ENCODE measurements around the gene METTL26.

METTL26 gene

DNA sequence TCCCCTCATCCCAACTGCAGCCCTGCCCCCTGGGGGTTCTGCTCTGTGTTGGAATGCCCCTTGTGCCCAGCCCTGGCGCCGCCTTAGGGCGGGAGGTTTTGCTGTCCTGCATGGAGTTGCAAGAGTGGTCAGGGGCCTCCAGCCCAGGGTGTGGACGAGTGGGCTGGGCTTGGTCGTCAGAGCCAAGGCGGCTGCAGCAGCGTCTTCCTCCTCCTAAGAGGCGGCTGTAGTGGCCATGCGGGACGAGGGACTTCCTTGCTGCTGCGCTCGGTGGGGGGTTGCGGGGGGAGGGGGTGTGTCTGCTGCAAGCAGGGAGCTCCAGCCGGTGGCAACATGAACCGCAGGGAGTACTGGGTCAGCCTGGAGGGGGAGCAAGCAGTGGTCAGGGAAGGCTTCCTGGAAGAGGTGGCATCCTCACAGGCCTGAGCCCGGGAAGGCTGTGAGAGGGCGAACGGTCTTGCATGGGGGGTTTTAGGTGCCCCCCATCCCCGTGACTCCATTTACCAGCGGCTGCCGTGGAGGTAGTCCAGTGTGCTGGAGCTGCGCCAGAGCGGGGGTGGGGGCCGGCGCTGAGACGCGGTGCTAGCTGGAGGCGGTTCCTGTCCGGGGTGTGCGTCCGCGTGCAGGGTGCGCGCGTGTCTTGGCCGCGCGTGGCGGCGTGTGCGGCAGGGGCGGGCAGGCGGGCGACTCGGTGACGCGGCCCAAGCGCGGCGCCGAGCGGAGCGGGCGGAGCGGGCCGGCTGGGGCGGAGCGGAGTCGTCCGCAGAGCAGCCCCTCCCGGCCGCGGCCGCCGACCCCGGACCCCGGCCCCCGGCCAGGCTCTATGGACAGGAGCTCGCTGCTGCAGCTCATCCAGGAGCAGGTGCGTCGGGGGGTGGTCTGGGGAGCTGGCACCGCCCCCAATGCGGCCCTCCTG is 39.1 kb upstream of the METTL26 start, which contains the start of gene RHBDL1:
Gene RHBDL1, plus strand, starts transcription at position 704 of the 916 bp plus-strand sequence. Its CDS starts 120 bp downstream, at position 824.
- DNase-seq: no peak

GRCh38 chr16:674214-674881 is 38.2 kb upstream of the METTL26 start:
- DNase-seq: no peak

DNA sequence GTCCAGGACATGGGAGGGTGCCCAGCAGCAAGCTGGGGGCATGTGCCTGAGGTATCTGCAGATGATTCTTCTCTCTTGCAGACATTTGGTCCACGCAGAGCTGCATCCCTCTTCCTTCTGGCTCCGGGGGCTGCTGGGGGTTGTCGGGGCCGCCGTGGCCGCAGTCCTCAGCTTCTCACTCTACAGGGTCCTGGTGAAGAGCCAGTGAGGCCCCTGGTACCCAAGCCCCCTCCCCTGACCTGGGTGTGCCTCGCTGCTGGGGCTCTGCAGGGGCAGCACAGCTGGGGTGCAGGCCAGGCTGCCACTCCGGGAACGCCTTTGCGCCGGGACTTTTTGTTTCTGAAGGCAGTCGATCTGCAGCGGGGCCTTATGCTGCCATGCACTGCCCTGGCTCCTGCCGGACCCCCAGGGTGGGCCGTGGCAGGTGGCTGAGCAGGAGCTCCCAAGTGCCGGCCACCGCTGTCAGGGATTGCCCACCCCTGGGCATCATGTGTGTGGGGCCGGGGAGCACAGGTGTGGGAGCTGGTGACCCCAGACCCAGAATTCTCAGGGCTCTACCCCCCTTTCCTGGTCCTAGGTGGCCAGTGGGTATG is 37.4 kb upstream of the METTL26 start:
- DNase-seq: no peak

DNA sequence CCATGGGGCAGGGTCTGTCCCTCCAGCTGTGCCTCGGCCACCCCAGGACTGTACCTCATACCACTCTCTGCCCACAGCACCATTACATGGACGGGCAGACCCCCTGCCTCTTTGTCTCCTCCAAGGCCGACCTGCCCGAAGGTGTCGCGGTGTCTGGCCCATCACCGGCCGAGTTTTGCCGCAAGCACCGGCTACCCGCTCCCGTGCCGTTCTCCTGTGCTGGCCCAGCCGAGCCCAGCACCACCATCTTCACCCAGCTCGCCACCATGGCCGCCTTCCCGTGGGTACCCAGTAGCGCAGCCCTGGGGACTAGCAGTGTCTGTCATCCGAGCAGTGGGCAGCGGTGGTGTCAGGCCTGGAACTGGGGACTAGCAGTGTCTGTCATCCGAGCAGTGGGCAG is 36.7 kb upstream of the METTL26 start:
- DNase-seq: no peak

DNA sequence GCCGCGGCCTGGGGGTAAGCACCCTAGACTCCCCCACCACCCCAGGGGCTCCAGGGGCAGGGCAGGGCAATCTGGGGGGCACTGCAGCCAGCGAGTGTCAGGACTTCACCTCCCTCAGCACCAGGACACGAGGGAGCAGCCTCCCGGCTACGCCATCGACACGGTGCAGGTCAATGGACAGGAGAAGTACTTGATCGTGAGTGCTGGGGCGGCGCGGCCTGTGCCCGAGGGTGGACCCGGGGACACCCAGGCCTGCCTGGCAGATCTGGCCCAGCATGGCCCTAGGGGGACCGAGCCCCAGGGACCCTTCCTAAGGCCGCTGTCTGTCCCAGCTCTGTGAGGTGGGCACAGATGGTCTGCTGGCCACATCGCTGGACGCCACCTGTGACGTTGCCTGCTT is 36.3 kb upstream of the METTL26 start:
- DNase-seq: no peak

GRCh38 chr16:671353-672131 is 35.4 kb upstream of the METTL26 start:
- DNase-seq: no peak

GRCh38 chr16:670485-671352 is 34.6 kb upstream of the METTL26 start:
- DNase-seq: no peak

- DNase-seq: no peak
These were observed 33.6 kb upstream of the METTL26 start for GRCh38 chr16:669666-670065.

- no peak for DNase-seq
These were observed 32.5 kb upstream of the METTL26 start for GRCh38 chr16:668519-669171.

DNA sequence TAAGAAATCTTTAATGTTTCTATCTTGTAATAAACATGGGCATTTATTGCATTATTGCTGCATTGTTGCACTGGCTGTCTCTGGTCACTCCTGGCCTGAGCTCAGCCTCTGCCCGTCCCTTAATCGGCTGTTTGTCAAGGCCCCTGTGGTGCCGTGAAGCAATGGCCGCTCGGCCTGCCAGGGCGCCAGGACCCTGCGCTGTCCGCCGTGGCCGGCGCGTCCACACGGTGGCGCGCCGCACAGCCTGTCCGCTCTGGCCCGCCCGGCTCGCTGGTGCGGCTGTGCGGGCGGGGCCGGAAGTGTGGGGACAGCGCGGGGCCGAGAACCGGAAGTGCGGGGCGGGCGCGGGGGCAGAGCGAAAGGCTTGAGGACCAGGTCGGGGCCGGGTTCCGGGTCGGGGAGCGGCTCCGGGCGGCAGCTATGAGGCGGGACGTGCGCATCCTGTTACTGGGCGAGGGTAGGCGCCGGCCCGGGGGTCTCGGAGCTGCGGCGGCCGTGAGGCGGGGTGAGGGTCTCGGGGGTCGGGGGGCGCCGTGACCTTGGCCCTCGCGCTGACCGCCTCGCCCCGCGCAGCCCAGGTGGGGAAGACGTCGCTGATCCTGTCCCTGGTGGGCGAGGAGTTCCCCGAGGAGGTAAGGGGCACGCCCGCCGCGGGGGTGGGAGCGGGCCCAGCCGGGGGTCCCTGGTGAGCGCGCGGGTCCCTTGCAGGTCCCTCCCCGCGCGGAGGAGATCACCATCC is 31.8 kb upstream of the METTL26 start, which contains the start of gene RHOT2:
Gene RHOT2, plus strand, starts transcription at position 353 of the 739 bp plus-strand sequence. Its CDS starts 68 bp downstream, at position 421.
- DNase-seq: peak; percentile 85

GRCh38 chr16:667113-667779 is 31.1 kb upstream of the METTL26 start:
- no peak for DNase-seq

GRCh38 chr16:666572-666971 is 30.5 kb upstream of the METTL26 start:
- no peak for DNase-seq

DNA sequence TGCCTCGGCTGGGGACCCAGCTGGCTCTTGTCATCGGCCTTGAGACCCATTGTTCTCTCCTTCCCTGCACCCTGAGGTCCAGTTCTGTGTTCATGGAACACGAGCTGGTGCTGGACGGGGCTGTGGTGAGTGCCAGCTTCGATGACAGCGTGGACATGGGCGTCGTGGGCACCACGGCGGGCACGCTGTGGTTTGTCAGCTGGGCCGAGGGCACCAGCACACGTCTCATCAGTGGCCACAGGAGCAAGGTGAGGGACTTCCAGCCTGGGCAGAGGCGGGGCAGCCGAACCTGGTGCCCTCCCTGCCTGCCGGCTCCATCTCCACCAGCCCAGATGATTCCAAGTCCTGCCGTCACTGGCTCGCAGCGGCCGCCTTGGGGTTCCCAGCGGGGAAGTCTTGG is 26.5 kb upstream of the METTL26 start:
- no peak for DNase-seq

- no peak for DNase-seq
These were observed 26.0 kb upstream of the METTL26 start for GRCh38 chr16:662095-662494.

DNA sequence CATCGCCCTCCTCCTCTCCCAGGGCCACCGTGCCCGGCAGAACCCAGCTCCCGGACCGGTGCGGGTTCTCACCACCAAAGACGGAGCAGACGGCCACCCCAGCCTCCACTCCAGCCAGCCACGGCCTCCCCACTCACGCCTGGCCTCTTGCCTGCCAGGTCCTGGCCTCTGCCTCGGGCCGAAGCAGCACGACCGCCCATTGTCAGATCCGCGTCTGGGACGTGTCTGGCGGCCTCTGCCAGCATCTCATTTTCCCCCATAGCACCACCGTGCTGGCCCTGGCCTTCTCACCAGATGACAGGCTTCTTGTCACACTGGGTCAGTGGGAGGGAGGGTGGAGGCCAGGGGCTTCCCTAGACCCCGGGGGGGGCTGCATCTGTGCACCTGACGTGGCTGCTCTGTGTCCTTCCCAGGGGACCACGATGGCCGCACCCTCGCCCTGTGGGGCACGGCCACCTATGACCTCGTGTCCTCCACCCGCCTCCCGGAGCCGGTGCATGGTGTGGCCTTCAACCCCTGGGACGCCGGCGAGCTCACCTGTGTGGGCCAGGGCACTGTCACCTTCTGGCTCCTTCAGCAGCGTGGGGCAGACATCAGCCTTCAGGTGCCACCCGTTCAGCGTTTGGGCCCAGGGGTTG is 25.2 kb upstream of the METTL26 start:
- DNase-seq: no peak

DNA sequence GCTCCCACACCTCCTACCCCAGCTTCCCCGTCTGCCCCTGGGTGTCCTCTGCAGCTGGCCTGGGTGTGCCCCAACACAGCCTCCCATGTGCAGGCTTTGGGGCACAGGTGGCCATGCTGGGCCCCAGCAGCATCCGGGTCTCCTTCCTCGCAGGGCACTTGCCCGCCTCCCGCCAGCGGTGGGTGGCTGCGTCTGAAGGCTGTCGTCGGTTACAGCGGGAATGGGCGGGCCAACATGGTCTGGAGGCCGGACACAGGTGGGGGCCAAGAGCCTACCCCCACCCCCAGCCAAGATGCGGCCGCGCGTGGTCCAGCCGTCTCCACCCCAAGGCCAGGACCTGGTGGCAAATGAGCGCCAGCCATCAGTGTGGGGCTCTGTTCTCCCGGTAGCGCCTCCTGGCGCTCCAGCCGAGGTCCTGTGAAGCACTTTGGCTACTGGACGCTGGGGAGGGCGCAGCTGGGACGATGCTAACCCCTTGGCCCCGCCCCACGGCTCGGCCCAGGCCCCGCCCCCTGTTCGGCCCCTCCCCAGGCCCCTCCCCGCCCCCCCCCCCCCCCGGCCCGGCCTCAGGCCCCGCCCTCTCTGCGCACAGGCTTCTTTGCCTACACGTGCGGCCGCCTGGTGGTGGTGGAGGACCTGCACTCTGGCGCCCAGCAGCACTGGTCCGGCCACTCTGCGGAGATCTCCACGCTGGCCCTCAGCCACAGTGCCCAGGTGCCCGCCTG is 24.5 kb upstream of the METTL26 start:
- DNase-seq: peak; percentile 61

GRCh38 chr16:660132-660458 is 24.0 kb upstream of the METTL26 start:
- no peak for DNase-seq

- no peak for DNase-seq
These were observed 23.5 kb upstream of the METTL26 start for GRCh38 chr16:659618-660017.
